Caco-2 (cell line): ENCODE results near the gene NUB1. TPM values are rescaled to one million over a fixed set of nuclear protein-coding genes. Genes with fewer than 3 reads are reported as not detected.

Experiments used
- BruUV-seq: library from RNA; stranded (reverse); fragments of 400-500 nt; replicated peaks from 2 replicates; lab custom pipeline; 2021; lab: Mats Ljungman, UMichigan
- CTCF ChIA-PET: fragments of 300-600 bp; sonication (Branson Sonifier 250); formaldehyde crosslinking; loops from one replicate; lab custom pipeline; 2022; ENCODE audit warnings: antibody characterized with exemption; lab: Charles Lee
- POLR2A ChIA-PET: fragments of 300-600 bp; sonication (Branson Sonifier 250); formaldehyde crosslinking; loops from one replicate; lab custom pipeline; 2022; ENCODE audit warnings: antibody characterized with exemption; lab: Charles Lee
- DNase-seq, 2 experiments: peaks; one replicate each; pipeline versions ENCODE4 v3.0.0 to v3.0.0-alpha.2; 2020 to 2022
- H3K27me3 ChIP-seq: replicated peaks from 2 replicates; pipeline ENCODE4 v1.6.0; 2011; ENCODE audit warnings: low read length; ENCODE audit not compliant: control insufficient read depth, insufficient read depth
- H3K36me3 ChIP-seq: 2 replicates; pipeline ENCODE4 v1.5.1; 2011; ENCODE audit warnings: low read length; ENCODE audit not compliant: control insufficient read depth, insufficient read depth
- H3K4me1 ChIP-seq: fragments of 250-450 bp; sonication (Bioruptor Pico); 2 replicates; pipeline ENCODE4 v1.5.1; 2020; ENCODE audit warnings: mild to moderate bottlenecking
- H3K4me3 ChIP-seq: 2 replicates; pipeline ENCODE4 v1.5.1; 2011; ENCODE audit warnings: low read depth, mild to moderate bottlenecking, control low read depth, low read length
- H3K9me3 ChIP-seq: fragments of 250-450 bp; sonication (Bioruptor Pico); 2 replicates; pipeline ENCODE4 v1.5.1; 2020; ENCODE audit warnings: mild to moderate bottlenecking, moderate library complexity
- H3K27ac Mint-ChIP-seq: one replicate; pipeline ENCODE4 v1.8.0; 2022; ENCODE audit warnings: mixed read lengths; ENCODE audit not compliant: unreplicated experiment
- H3K27me3 Mint-ChIP-seq: one replicate; pipeline ENCODE4 v1.8.0; 2022; ENCODE audit warnings: mixed read lengths; ENCODE audit not compliant: insufficient read depth, unreplicated experiment
- H3K36me3 Mint-ChIP-seq: one replicate; pipeline ENCODE4 v1.8.0; 2022; ENCODE audit warnings: mild to moderate bottlenecking, mixed read lengths; ENCODE audit not compliant: insufficient read depth, unreplicated experiment
- H3K4me1 Mint-ChIP-seq: one replicate; pipeline ENCODE4 v1.8.0; 2022; ENCODE audit warnings: low read depth, mixed read lengths; ENCODE audit not compliant: unreplicated experiment
- H3K4me3 Mint-ChIP-seq: one replicate; pipeline ENCODE4 v1.8.0; 2022; ENCODE audit warnings: mild to moderate bottlenecking, moderate library complexity, mixed read lengths; ENCODE audit not compliant: unreplicated experiment
- H3K9me3 Mint-ChIP-seq: one replicate; pipeline ENCODE4 v1.8.0; 2022; ENCODE audit warnings: mixed read lengths; ENCODE audit not compliant: unreplicated experiment
- CTCF ChIP-seq, 2 experiments: fragments of 200-600 bp in 1 of 2; IDR thresholded peaks; 1 replicate in 1 of 2; 2 replicates in 1 of 2; pipeline versions ENCODE4 v1.5.1 to v1.8.0; 2011 to 2022; ENCODE audit warnings: antibody characterized with exemption in 1 of 2, control low read depth in 1 of 2, inconsistent platforms in 1 of 2, low read depth in 1 of 2, low read length in 1 of 2, mild to moderate bottlenecking in 1 of 2, moderate library complexity in 1 of 2; ENCODE audit not compliant: insufficient read depth in 1 of 2, severe bottlenecking in 1 of 2, unreplicated experiment in 1 of 2
- intact Hi-C: fragments of 100-400 bp; cut with micrococcal nuclease; formaldehyde crosslinking; loops from one replicate; pipeline ENCODE4 v1.10.0; 2022; ENCODE audit not compliant: unreplicated experiment
- total RNA-seq: library from RNA; stranded (reverse); gene quantifications from 2 replicates; pipeline ENCODE4 v1.2.3, GENCODE V29; 2022

The NUB1 gene
- total RNA-seq, 1 experiment from 2014 or later: 51.6 TPM

- intact Hi-C loops: no loop called here
- ChIA-PET CTCF (no interaction called here), POLR2A (no interaction called here)
- Mint-ChIP-seq H3K27me3 (peaks cover 7% of the 10 kb centered on the region), H3K27ac (no peak overlapping the region), H3K4me3 (no peak overlapping the region), H3K4me1 (no peaks in the 10 kb centered on the region), H3K9me3 (no peaks in the 10 kb centered on the region), H3K36me3 (peaks cover 6% of the 10 kb centered on the region)
- no peak overlapping the region for H3K4me3 ChIP-seq
- no peak for TF ChIP-seq CTCF (IDR thresholded peaks at IDR 0.05; ENCODE audit: insufficient read depth in 1 of 2, low read depth in 1 of 2, low read length in 1 of 2, severe bottlenecking in 1 of 2, unreplicated experiment in 1 of 2)
- peaks cover 11% of the 10 kb centered on the region for H3K4me1 ChIP-seq
- no peak for DNase-seq
- H3K27me3 ChIP-seq: no peaks in the 10 kb centered on the region; the same call in 1 of the 2 replicates
- H3K36me3 ChIP-seq: no peaks in the 10 kb centered on the region
- H3K9me3 ChIP-seq: no peaks in the 10 kb centered on the region
- no TSS peak for BruUV-seq
Measured at GRCh38 chr7:151383638-151384351, 42.2 kb downstream of the NUB1 start.

- no peak overlapping the region for H3K4me3 Mint-ChIP-seq
- H3K4me1 Mint-ChIP-seq: no peaks in the 10 kb centered on the region
- BruUV-seq: no TSS peak
- POLR2A ChIA-PET: no interaction called here
- no peaks in the 10 kb centered on the region for H3K36me3 ChIP-seq
- no peaks in the 10 kb centered on the region for H3K9me3 ChIP-seq
- no peaks in the 10 kb centered on the region; the same call in 1 of the 2 replicates for H3K27me3 ChIP-seq
- no peak for TF ChIP-seq CTCF (IDR thresholded peaks at IDR 0.05; ENCODE audit: insufficient read depth in 1 of 2, low read depth in 1 of 2, low read length in 1 of 2, severe bottlenecking in 1 of 2, unreplicated experiment in 1 of 2)
- peaks cover 11% of the 10 kb centered on the region for H3K4me1 ChIP-seq
- H3K36me3 Mint-ChIP-seq: peaks cover 5% of the 10 kb centered on the region
- intact Hi-C loops: no loop called here
- H3K4me3 ChIP-seq: no peak overlapping the region
- no peak for DNase-seq
- H3K9me3 Mint-ChIP-seq: no peaks in the 10 kb centered on the region
- CTCF ChIA-PET: no interaction called here
- H3K27ac Mint-ChIP-seq: no peak overlapping the region
- peaks cover 7% of the 10 kb centered on the region for H3K27me3 Mint-ChIP-seq
Measured at GRCh38 chr7:151384352-151384697, 42.7 kb downstream of the NUB1 start.

- no peaks in the 10 kb centered on the region for H3K9me3 ChIP-seq
- DNase-seq: no peak
- H3K4me1 Mint-ChIP-seq: no peaks in the 10 kb centered on the region
- ChIA-PET POLR2A (no interaction called here), CTCF (no interaction called here)
- intact Hi-C loops: no loop called here
- H3K9me3 Mint-ChIP-seq: no peaks in the 10 kb centered on the region
- H3K4me3 ChIP-seq: no peak overlapping the region
- no peaks in the 10 kb centered on the region; the same call in 1 of the 2 replicates for H3K27me3 ChIP-seq
- no TSS peak for BruUV-seq
- peaks cover 11% of the 10 kb centered on the region for H3K4me1 ChIP-seq
- no peak overlapping the region for H3K27ac Mint-ChIP-seq
- TF ChIP-seq CTCF (IDR thresholded peaks at IDR 0.05; ENCODE audit: insufficient read depth in 1 of 2, low read depth in 1 of 2, low read length in 1 of 2, severe bottlenecking in 1 of 2, unreplicated experiment in 1 of 2): no peak
- peaks cover 9% of the 10 kb centered on the region for H3K27me3 Mint-ChIP-seq
- no peaks in the 10 kb centered on the region for H3K36me3 ChIP-seq
- no peaks in the 10 kb centered on the region for H3K36me3 Mint-ChIP-seq
- H3K4me3 Mint-ChIP-seq: no peak overlapping the region
Measured at GRCh38 chr7:151384776-151385625, 43.4 kb downstream of the NUB1 start.
